HEK293 (cell line): ENCODE results near the gene PIK3R1.

ENCODE experiments used
- CTCF ChIA-PET: fragments of 350-600 bp; formaldehyde crosslinking; extraction: SDS; loops from one replicate; lab custom pipeline; 2021; ENCODE audit warnings: antibody characterized with exemption; lab: Yijun Ruan, JAX
- POLR2A ChIA-PET: fragments of 300-600 bp; formaldehyde crosslinking; extraction: SDS; loops from one replicate; lab custom pipeline; 2020; ENCODE audit warnings: antibody characterized with exemption, inconsistent platforms; lab: Yijun Ruan, JAX
- H3K27ac ChIP-seq: fragments of 200-500 bp; sonication (Bioruptor generic); 2 replicates; pipeline ENCODE4 v1.5.1; 2014; ENCODE audit warnings: low read depth, low read length, control low read depth, inconsistent platforms; ENCODE audit errors: extremely low read depth
- H3K36me3 ChIP-seq, 2 experiments: fragments of 200-500 bp in 1 of 2; sonication (Bioruptor generic) in 1 of 2; 1 replicate in 1 of 2; 2 replicates in 1 of 2; pipeline ENCODE4 v1.5.1; 2014 to 2017; ENCODE audit warnings: inconsistent platforms in 2 of 2, low read length in 2 of 2; ENCODE audit not compliant: control insufficient read depth in 2 of 2, insufficient read depth in 1 of 2
- H3K4me1 ChIP-seq: fragments of 200-500 bp; sonication (Bioruptor generic); 2 replicates; pipeline ENCODE4 v1.5.1; 2014; ENCODE audit warnings: mild to moderate bottlenecking, low read length, inconsistent platforms; ENCODE audit not compliant: control insufficient read depth, insufficient read depth
- H3K4me3 ChIP-seq: 2 replicates; pipeline ENCODE4 v1.5.1; 2011; ENCODE audit warnings: low read depth, mild to moderate bottlenecking, control low read depth, low read length, moderate library complexity
- H3K9me3 ChIP-seq: fragments of 200-500 bp; sonication (Bioruptor generic); 2 replicates; pipeline ENCODE4 v1.5.1; 2014; ENCODE audit warnings: low read depth, low read length, inconsistent platforms; ENCODE audit not compliant: control insufficient read depth, insufficient read depth
- GLI2 ChIP-seq: fragments of 450-650 bp; formaldehyde crosslinking; IDR thresholded peaks from 2 replicates; pipeline ENCODE4; 2017; ENCODE audit warnings: missing biosample characterization, missing genetic modification characterization, low read depth, borderline replicate concordance
- IKZF3 ChIP-seq: fragments of 450-650 bp; IDR thresholded peaks from 2 replicates; pipeline ENCODE4 v1.5.0; 2018; ENCODE audit warnings: missing biosample characterization, mild to moderate bottlenecking, missing genetic modification characterization, moderate library complexity
- OVOL3 ChIP-seq: fragments of 450-650 bp; formaldehyde crosslinking; IDR thresholded peaks from 2 replicates; pipeline ENCODE4 v1.5.1; 2016; ENCODE audit warnings: missing biosample characterization, missing genetic modification characterization
- RBAK ChIP-seq: fragments of 450-650 bp; formaldehyde crosslinking; IDR thresholded peaks from 2 replicates; pipeline ENCODE4 v1.5.1; 2016; ENCODE audit warnings: missing biosample characterization, missing genetic modification characterization
- REST ChIP-seq: fragments of 450-650 bp; formaldehyde crosslinking; IDR thresholded peaks from 2 replicates; pipeline ENCODE4 v1.5.1; 2016; ENCODE audit warnings: missing biosample characterization, missing genetic modification characterization
- SP3 ChIP-seq: fragments of 450-650 bp; formaldehyde crosslinking; IDR thresholded peaks from 2 replicates; pipeline ENCODE4 v1.5.1; 2016; ENCODE audit warnings: missing biosample characterization, missing genetic modification characterization
- ZBTB21 ChIP-seq: fragments of 450-650 bp; formaldehyde crosslinking; IDR thresholded peaks from 2 replicates; pipeline ENCODE4 v1.5.1; 2017; ENCODE audit warnings: missing biosample characterization, missing genetic modification characterization
- ZBTB8A ChIP-seq: fragments of 450-650 bp; formaldehyde crosslinking; IDR thresholded peaks from 2 replicates; pipeline ENCODE4 v1.5.1; 2016; ENCODE audit warnings: missing biosample characterization, missing genetic modification characterization
- ZFP37 ChIP-seq: fragments of 450-650 bp; formaldehyde crosslinking; IDR thresholded peaks from 2 replicates; pipeline ENCODE4 v1.5.1; 2016; ENCODE audit warnings: missing biosample characterization, missing genetic modification characterization
- ZNF140 ChIP-seq: fragments of 450-650 bp; formaldehyde crosslinking; IDR thresholded peaks from 2 replicates; pipeline ENCODE4 v1.5.1; 2016; ENCODE audit warnings: missing biosample characterization, missing genetic modification characterization
- ZNF155 ChIP-seq: fragments of 450-650 bp; formaldehyde crosslinking; IDR thresholded peaks from 2 replicates; pipeline ENCODE4 v1.5.1; 2016; ENCODE audit warnings: missing biosample characterization, missing genetic modification characterization
- ZNF18 ChIP-seq: fragments of 450-650 bp; formaldehyde crosslinking; IDR thresholded peaks from 2 replicates; pipeline ENCODE4 v1.5.1; 2016; ENCODE audit warnings: missing biosample characterization, missing genetic modification characterization
- ZNF184 ChIP-seq: fragments of 450-650 bp; IDR thresholded peaks from 2 replicates; pipeline ENCODE4 v1.5.1; 2018; ENCODE audit warnings: missing biosample characterization, mild to moderate bottlenecking, missing genetic modification characterization
- ZNF202 ChIP-seq: fragments of 450-650 bp; formaldehyde crosslinking; IDR thresholded peaks from 2 replicates; pipeline ENCODE4 v1.5.1; 2016; ENCODE audit warnings: missing biosample characterization, missing genetic modification characterization, borderline replicate concordance
- ZNF266 ChIP-seq: fragments of 450-650 bp; formaldehyde crosslinking; IDR thresholded peaks from 2 replicates; pipeline ENCODE4 v1.5.1; 2016; ENCODE audit warnings: missing biosample characterization, missing genetic modification characterization, low read depth
- ZNF354C ChIP-seq: fragments of 450-650 bp; formaldehyde crosslinking; IDR thresholded peaks from 2 replicates; pipeline ENCODE4 v1.5.1; 2016; ENCODE audit warnings: missing biosample characterization, missing genetic modification characterization, low read depth, borderline replicate concordance
- ZNF394 ChIP-seq: fragments of 450-650 bp; formaldehyde crosslinking; IDR thresholded peaks from 2 replicates; pipeline ENCODE4 v1.5.1; 2016; ENCODE audit warnings: missing biosample characterization, missing genetic modification characterization, mild to moderate bottlenecking, moderate library complexity, borderline replicate concordance
- ZNF514 ChIP-seq: fragments of 450-650 bp; formaldehyde crosslinking; IDR thresholded peaks from 2 replicates; pipeline ENCODE4 v1.5.1; 2016; ENCODE audit warnings: missing biosample characterization, missing genetic modification characterization
- ZNF558 ChIP-seq: fragments of 450-650 bp; formaldehyde crosslinking; IDR thresholded peaks from 2 replicates; pipeline ENCODE4 v1.5.1; 2016; ENCODE audit warnings: missing biosample characterization, missing genetic modification characterization
- ZNF580 ChIP-seq: fragments of 450-650 bp; formaldehyde crosslinking; IDR thresholded peaks from 2 replicates; pipeline ENCODE4 v1.5.1; 2016; ENCODE audit warnings: missing biosample characterization, missing genetic modification characterization
- ZNF610 ChIP-seq: fragments of 450-650 bp; formaldehyde crosslinking; IDR thresholded peaks from 2 replicates; pipeline ENCODE4 v1.5.1; 2016; ENCODE audit warnings: missing biosample characterization, missing genetic modification characterization, borderline replicate concordance
- ZNF677 ChIP-seq: fragments of 450-650 bp; IDR thresholded peaks from 2 replicates; pipeline ENCODE4 v1.5.0; 2018; ENCODE audit warnings: missing biosample characterization, mild to moderate bottlenecking, missing genetic modification characterization, moderate library complexity
- ZNF785 ChIP-seq: fragments of 450-650 bp; formaldehyde crosslinking; IDR thresholded peaks from 2 replicates; pipeline ENCODE4 v1.5.1; 2016; ENCODE audit warnings: missing biosample characterization, missing genetic modification characterization

The PIK3R1 gene

GRCh38 chr5:68176253-68176652, 39.3 kb upstream of the PIK3R1 start (continued):
- TF ChIP-seq ZNF266 (tag by site-specific recombination) (peak; percentile 92), ZNF184 (no peak), ZNF354C (peak; percentile 51; the same call in 1 of the 2 replicates), ZBTB21 (tag by site-specific recombination) (0 out of 2 replicates have a peak, but pooled peaks have one; percentile 15), ZNF18 (0 out of 2 replicates have a peak, but pooled peaks have one; percentile 29), ZNF394 (tag by site-specific recombination) (peak; percentile 92), ZNF558 (tag by site-specific recombination) (peak; percentile 72; the same call in 1 of the 2 replicates), ZNF155 (no peak), ZNF514 (tag by site-specific recombination) (0 out of 2 replicates have a peak, but pooled peaks have one; percentile 48), SP3 (no peak), RBAK (tag by site-specific recombination) (peak; percentile 46; the same call in 1 of the 2 replicates), ZFP37 (tag by site-specific recombination) (peak; percentile 67; the same call in 1 of the 2 replicates), ZBTB8A (tag by site-specific recombination) (peak; percentile 80), REST (tag by site-specific recombination) (peak; percentile 72; the same call in 1 of the 2 replicates), GLI2 (peak; percentile 32; the same call in 1 of the 2 replicates), IKZF3 (tag by site-specific recombination) (no peak), ZNF785 (tag by site-specific recombination) (no peak), ZNF610 (tag by site-specific recombination) (0 out of 2 replicates have a peak, but pooled peaks have one; percentile 19), OVOL3 (tag by site-specific recombination) (peak; percentile 75; the same call in 1 of the 2 replicates), ZNF580 (peak; percentile 50; the same call in 1 of the 2 replicates), ZNF202 (tag by site-specific recombination) (peak; percentile 91; the same call in 1 of the 2 replicates), ZNF140 (tag by site-specific recombination) (peak; percentile 88), ZNF677 (tag by site-specific recombination) (no peak)

- TF ChIP-seq ZFP37 (tag by site-specific recombination) = no peak
- TF ChIP-seq, all 188 proteins: peak for 0
- ChIA-PET POLR2A (no interaction called here), CTCF (no interaction called here)
- Histone ChIP-seq H3K36me3 (no peaks in the 10 kb centered on the region), H3K27ac (no peak overlapping the region), H3K4me1 (no peaks in the 10 kb centered on the region), H3K9me3 (no peaks in the 10 kb centered on the region), H3K4me3 (no peak overlapping the region)
These were observed 38.6 kb upstream of the PIK3R1 start for GRCh38 chr5:68176802-68177479.
